GM21390 (cell line): ENCODE results near the gene MXI1.

Experiments used
- ATAC-seq: cut with Tn5 transposase; IDR thresholded peaks from one replicate; pipeline ENCODE4 v1.9.1; 2021; ENCODE audit not compliant: unreplicated experiment

MXI1 gene

GRCh38 chr10:110207011-110207804 is at the start of gene MXI1:
TSS of gene MXI1 (plus strand) at chr10:110207605. CDS start at chr10:110207809, 204 bp downstream.
- ATAC-seq = peak; percentile 56

- no peak for ATAC-seq
Observed at GRCh38 chr10:110158051-110159005, 49.1 kb upstream of the MXI1 start.

GRCh38 chr10:110160081-110160480 is 47.3 kb upstream of the MXI1 start:
- no peak for ATAC-seq

DNA sequence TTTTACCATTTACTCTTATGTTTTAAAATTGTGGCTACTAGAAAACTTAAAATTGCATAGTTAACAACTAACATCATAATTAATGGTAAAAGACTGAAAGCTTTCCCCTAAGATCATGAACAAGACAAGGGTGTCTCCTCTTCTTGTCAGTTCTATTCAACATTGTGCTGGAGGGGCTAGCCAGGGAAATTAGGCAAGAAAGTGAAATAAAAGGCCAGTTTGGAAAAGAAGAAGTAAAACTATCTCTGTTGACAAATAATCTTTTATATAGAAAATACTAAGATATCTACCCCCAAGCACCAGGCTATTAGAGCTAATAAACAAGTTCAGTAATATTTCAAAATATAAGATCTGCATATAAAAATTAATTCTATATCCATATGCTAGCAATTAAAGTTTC is 46.9 kb upstream of the MXI1 start:
- no peak for ATAC-seq

GRCh38 chr10:110162741-110163145 is 44.7 kb upstream of the MXI1 start:
- ATAC-seq = no peak

GRCh38 chr10:110163192-110163773 is 44.1 kb upstream of the MXI1 start:
- ATAC-seq = no peak

DNA sequence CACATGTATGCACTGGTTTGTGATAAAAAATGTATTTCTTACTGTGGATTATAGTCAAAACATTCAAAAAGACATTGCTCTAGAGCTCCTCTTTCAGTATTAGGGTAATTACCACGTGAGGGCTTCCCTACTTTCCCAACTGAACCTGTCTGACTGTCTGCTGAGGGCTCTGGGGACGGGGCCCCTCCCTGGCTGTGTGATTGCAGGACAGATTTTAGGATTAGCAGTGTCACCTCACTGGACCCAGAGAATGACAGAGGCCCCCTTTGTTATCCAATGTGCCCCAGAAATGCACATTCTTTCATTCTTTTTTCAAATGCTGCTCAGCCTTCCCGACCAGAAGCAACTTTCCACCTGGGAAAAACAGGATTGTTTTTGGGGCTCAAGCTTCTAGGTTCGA is 43.6 kb upstream of the MXI1 start:
- no peak for ATAC-seq

GRCh38 chr10:110165239-110165638 is 42.2 kb upstream of the MXI1 start:
- no peak for ATAC-seq

GRCh38 chr10:110167149-110167548 is 40.3 kb upstream of the MXI1 start:
- no peak for ATAC-seq

DNA sequence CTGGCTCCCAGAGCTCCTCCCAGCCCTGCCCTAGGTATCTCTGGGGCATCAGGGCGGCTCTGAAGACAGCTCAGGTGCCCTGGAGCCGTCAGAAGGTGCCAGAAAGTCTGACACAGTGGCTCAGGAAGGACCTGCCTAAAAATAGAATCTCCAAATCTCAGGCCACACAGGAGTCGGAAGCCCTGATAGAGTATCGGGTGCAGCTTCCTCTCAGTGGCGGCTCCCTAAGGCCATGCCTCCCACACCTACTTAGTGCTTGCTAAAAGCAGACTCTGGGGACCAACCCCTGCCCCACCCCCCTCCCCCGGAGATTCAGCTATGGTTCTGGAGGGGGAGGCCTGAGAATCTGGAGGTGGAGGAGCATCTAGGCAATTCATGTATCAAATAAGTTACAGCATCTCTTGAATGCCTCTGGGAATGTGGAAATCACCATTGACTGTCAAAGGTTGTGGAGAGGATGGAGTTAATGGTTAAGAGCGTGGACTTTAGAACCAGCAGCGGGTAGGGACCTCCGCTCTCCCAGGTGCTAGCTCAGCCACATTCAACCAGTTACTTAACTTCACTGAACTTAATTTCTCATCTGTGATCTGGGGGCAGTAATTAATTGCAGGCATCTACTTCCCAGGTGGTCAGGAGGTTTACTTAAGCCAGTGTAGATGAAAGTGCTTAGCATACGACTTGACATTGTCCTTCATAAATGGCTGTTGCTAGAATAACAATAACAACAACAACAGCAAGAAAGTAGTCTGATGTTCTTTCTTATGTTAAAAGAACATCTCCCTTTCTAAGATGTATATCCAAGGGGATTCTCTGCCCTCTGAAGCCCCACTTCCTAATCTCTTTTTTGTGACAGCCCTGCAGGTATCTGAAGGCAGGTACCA is 38.6 kb upstream of the MXI1 start:
- ATAC-seq = no peak

DNA sequence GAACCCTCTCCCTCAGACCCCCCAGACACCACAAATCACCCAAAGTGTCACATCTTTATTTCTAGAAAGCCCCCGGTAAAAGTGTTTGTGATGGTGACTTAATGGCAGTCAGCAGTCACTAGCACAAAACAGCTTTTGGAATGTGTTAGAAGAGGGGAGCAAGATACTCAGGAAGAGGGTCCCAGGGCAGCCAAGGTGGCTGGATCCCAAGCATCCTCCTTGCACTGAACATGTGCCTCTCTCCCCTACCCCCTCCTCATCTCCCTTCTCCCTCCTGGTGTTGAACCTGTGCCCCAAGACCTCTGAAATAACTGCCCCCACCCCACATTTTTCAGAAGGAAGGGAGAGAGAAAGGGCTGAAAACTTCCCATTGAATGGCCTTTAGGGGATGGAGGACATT is 37.8 kb upstream of the MXI1 start:
- no peak for ATAC-seq

- ATAC-seq = no peak
Observed at GRCh38 chr10:110170142-110170971, 37.0 kb upstream of the MXI1 start.

- ATAC-seq = no peak
Observed at GRCh38 chr10:110171032-110171431, 36.4 kb upstream of the MXI1 start.

- no peak for ATAC-seq
Observed at GRCh38 chr10:110172155-110172554, 35.2 kb upstream of the MXI1 start.

GRCh38 chr10:110174201-110174600 is 33.2 kb upstream of the MXI1 start:
- ATAC-seq = no peak

DNA sequence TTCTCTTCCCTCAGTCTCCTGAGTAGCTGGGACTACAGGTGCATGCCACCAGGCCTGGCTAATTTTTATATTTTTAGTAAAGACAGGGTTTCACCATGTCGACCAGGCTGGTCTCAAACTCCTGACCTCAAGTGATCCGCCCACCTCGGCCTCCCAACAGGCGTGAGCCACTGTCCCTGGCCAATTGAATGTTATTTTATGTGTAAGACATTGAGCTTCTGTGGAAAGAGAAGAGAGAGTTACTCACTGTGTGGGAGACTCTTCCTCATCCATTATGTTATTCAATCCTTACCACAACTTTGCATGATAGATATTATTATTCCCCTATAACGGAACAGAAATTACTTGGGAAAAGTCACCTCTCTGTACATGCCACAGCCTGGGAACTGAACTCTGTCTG is 32.6 kb upstream of the MXI1 start:
- ATAC-seq = no peak

- ATAC-seq = no peak
Observed at GRCh38 chr10:110175406-110175805, 32.0 kb upstream of the MXI1 start.

DNA sequence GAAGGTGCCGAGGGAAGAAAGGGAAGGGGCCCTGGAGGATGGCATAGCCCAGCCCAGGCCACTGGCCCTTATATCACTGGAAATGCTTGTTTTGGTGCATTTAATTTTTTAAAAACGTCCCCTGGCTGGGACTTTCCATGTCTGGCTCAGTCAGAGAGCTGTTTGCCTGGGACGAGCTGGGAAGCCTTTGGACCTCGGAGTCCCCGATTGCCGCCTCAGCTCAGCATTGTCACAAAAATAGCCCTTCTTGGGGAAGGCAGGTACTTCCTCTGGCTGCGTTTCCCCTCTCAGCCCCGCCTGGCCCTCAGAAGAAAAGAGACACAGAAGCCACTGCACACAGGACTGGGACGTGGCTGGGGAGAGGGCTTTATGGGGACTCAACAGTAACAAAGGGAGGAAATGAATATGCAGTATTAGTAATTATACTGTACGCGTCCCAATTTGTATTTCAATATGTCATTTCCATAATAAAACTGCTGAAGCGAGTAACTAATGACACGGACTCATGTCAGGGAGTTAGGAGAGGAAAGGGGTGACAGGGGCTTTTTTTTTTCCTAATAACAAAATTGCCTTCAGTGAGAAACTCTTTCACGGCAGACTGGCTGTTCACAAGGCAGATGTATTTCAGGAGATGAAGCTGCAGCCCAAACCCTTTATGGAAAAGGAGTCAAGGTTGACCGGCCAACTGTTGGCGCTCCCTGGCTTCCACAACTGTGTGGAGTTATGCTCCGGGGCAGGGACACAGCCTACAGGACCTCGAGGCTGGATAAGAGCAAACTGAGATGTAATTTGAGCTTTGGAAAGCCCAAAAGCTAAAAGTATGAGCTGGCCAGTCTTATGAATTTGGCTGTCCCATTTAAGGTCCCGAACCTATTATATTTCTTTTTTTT is 31.0 kb upstream of the MXI1 start:
- ATAC-seq = no peak

- ATAC-seq = no peak
Observed at GRCh38 chr10:110179220-110179619, 28.2 kb upstream of the MXI1 start.
